Panc1 (cell line): ENCODE measurements around the gene MFAP5.

Experiments used
- CTCF ChIP-seq: fragments of 450-650 bp; IDR thresholded peaks from 2 replicates; pipeline ENCODE4 v1.5.1; 2017; ENCODE audit warnings: mild to moderate bottlenecking
- POLR2AphosphoS5 ChIP-seq: IDR thresholded peaks from 2 replicates; pipeline ENCODE4 v1.6.1; 2012; ENCODE audit warnings: mild to moderate bottlenecking, low read depth, low read length, moderate library complexity
- REST ChIP-seq, 2 experiments: IDR thresholded peaks; 2 replicates each; pipeline ENCODE4 v1.6.1; 2011 to 2012; ENCODE audit warnings: low read depth in 2 of 2, control low read depth in 1 of 2, low read length in 1 of 2, mild to moderate bottlenecking in 1 of 2, moderate library complexity in 1 of 2; ENCODE audit not compliant: insufficient read depth in 1 of 2
- TCF7L2 ChIP-seq: IDR thresholded peaks from 2 replicates; pipeline ENCODE4 v1.6.1; 2011; ENCODE audit warnings: mild to moderate bottlenecking, low read depth, low read length, inconsistent platforms

DNA sequence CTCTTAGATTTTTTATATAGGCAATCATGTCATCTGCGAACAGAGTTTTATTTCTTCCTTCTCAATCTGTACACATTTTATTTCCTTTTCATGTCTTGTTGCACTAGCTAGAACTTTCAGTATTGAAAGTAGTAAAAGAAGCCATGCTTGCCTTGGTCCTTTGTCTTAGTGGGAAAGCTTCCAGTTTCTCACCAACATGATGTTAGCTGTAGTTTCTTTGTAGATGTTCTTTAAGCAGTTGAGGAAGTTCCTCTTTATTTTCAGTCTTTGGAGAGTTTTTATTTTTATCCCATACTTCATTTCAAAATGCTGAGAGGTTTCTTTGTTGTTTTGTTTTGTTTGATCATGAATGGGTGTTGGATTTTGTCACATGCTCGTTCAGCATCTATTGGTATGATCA lies 22.4 kb upstream of the MFAP5 start:
- no peak for TF ChIP-seq REST (IDR thresholded peaks at IDR 0.05; ENCODE audit: insufficient read depth in 1 of 2, low read depth in 2 of 2, low read length in 1 of 2)
- no peak for TF ChIP-seq CTCF
- no peak for TF ChIP-seq POLR2AphosphoS5
- no peak for TF ChIP-seq TCF7L2
